Large intestine (tissue), 12 donors: ENCODE measurements around the gene OR10H3. TPM values are rescaled to one million over a fixed set of nuclear protein-coding genes. Genes with fewer than 3 reads are reported as not detected.

Experiments
- DNase-seq, 2 donors: peaks; one replicate each; pipeline versions ENCODE4 v3.0.0 to v3.0.0-alpha.2; 2013
- H3K27ac ChIP-seq: one replicate; pipeline ENCODE4 v1.5.1; 2013; ENCODE audit warnings: low read length
- H3K27me3 ChIP-seq: 2 replicates; pipeline ENCODE4 v1.6.1; 2013; ENCODE audit warnings: low read length; ENCODE audit not compliant: control insufficient read depth, insufficient read depth
- H3K36me3 ChIP-seq: 2 replicates; pipeline ENCODE4 v1.6.1; 2013; ENCODE audit warnings: low read length; ENCODE audit not compliant: control insufficient read depth, insufficient read depth
- H3K4me1 ChIP-seq: one replicate; pipeline ENCODE4 v1.6.1; 2013; ENCODE audit warnings: low read length; ENCODE audit not compliant: control insufficient read depth, insufficient read depth
- H3K4me3 ChIP-seq: one replicate; pipeline ENCODE4 v1.5.1; 2013; ENCODE audit warnings: low read length
- H3K9me3 ChIP-seq: one replicate; pipeline ENCODE4 v1.6.1; 2013; ENCODE audit warnings: mild to moderate bottlenecking, low read depth, low read length, moderate library complexity; ENCODE audit not compliant: control insufficient read depth
- WGBS: methylation state at CpG from one replicate; pipeline ENCODE4 v1.1.5; 2013; ENCODE audit warnings: low lambda C conversion rate; ENCODE audit not compliant: insufficient coverage; 5-methylcytosine and 5-hydroxymethylcytosine counted together
- long read RNA-seq, 11 donors: transcript quantifications; one replicate each; lab custom pipeline, GENCODE V29; 2026
- polyA plus RNA-seq: library from polyadenylated mRNA; unstranded; fragments of 120-200 nt; gene quantifications from one replicate; pipeline ENCODE4 v1.2.1, GENCODE V29; 2013

OR10H3 gene
- not detected for polyA plus RNA-seq
- long read RNA-seq, donor 1, result 0 reads
- long read RNA-seq, donor 2, result 0 reads
- long read RNA-seq, donor 3, result 0 reads
- long read RNA-seq, donor 4, result 0 reads
- long read RNA-seq, donor 5, result 0 reads
- long read RNA-seq, donor 6, result 0 reads
- long read RNA-seq, donor 7, result 0 reads
- long read RNA-seq, donor 8, result 0 reads
- long read RNA-seq, donor 9, result 0 reads
- long read RNA-seq, donor 10, result 0 reads
- long read RNA-seq, donor 11, result 0 reads

DNA sequence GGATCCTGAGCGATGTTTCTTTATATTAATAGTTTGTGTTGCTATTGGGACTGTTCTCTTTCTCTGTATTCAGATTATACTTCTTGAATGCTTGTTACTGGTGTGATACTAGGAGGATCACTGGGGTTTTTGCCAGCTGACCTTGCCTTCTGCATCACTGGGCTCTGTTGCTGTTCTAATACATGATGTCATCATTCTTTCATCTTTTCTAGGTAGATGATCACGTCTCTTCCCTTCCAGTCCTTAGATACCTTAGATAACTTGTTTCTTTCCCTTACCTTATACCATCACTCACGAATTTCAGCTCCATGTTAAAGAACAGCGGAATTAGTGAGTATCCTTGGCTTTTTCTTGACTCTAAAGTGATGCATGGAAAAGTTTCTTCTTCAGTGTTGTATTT lies at the start of gene OR10H3:
OR10H3 (plus strand) TSS at position 264 of the 400 bp plus-strand sequence. CDS start 3,408 bp downstream, outside the sequence.
- Histone ChIP-seq H3K36me3 (no peaks in the 10 kb centered on the region), H3K27ac (no peak within 1 kb of the TSS), H3K27me3 (no peaks in the 10 kb centered on the region), H3K9me3 (peaks cover 5% of the 10 kb centered on the region), H3K4me1 (no peaks in the 10 kb centered on the region), H3K4me3 (no peak within 1 kb of the TSS)
- DNase-seq, result no peak
- WGBS, result 86% methylated on average over 2 of the region's 4 CpGs

GRCh38 chr19:15696654-15697194 lies 41.1 kb upstream of the OR10H3 start:
- no CpG with 5 or more reads among the region's 19 CpGs for WGBS

GRCh38 chr19:15701757-15702533 lies 35.8 kb upstream of the OR10H3 start:
- H3K4me1 ChIP-seq, result peaks cover 9% of the 10 kb centered on the region
- peaks cover 2% of the 10 kb centered on the region for H3K36me3 ChIP-seq
- no peaks in the 10 kb centered on the region for H3K27me3 ChIP-seq
- H3K27ac ChIP-seq, result peak overlapping the region; percentile 73
- WGBS, result no CpG with 5 or more reads among the region's 4 CpGs
- H3K9me3 ChIP-seq, result no peaks in the 10 kb centered on the region
- no peak overlapping the region for H3K4me3 ChIP-seq
- DNase-seq, result peak; percentile 54 to 81

More at GRCh38 chr19:15696654-15697194, 41.1 kb upstream of the OR10H3 start:
- DNase-seq, result no peak
- H3K4me3 ChIP-seq, result no peak overlapping the region
- no peak overlapping the region for H3K27ac ChIP-seq
- peaks cover 2% of the 10 kb centered on the region for H3K36me3 ChIP-seq
- H3K27me3 ChIP-seq, result no peaks in the 10 kb centered on the region
- H3K4me1 ChIP-seq, result peaks cover 2% of the 10 kb centered on the region
- H3K9me3 ChIP-seq, result no peaks in the 10 kb centered on the region

DNA sequence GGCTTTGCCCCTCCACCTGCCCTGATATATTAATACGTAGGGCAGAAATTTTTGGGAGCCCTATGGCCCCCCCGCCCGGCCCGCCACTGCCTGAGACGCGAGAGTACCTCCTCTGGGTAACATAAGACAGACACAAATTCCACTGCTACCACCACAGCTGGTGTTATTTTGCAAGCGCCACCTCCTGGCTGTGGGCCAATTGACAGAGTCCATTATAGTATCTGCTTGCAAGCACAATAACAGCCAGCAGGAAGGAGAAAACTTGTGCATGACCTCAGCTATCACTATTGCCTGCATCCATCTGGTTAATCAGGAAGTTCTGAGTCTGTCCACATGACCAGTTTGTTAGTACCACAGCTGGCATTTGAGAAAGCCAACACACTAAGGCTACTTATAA lies 35.3 kb upstream of the OR10H3 start:
- Histone ChIP-seq H3K9me3 (no peaks in the 10 kb centered on the region), H3K36me3 (peaks cover 2% of the 10 kb centered on the region), H3K4me1 (peaks cover 9% of the 10 kb centered on the region), H3K27me3 (no peaks in the 10 kb centered on the region), H3K27ac (peak overlapping the region; percentile 73), H3K4me3 (no peak overlapping the region)
- no CpG with 5 or more reads among the region's 7 CpGs for WGBS
- DNase-seq, result peak; percentile 88 to 92

- Histone ChIP-seq H3K27ac (no peak overlapping the region), H3K9me3 (no peaks in the 10 kb centered on the region), H3K36me3 (no peaks in the 10 kb centered on the region), H3K4me3 (no peak overlapping the region), H3K27me3 (no peaks in the 10 kb centered on the region), H3K4me1 (no peaks in the 10 kb centered on the region)
- no peak for DNase-seq
- WGBS, result no CpG with 5 or more reads among the region's 3 CpGs
These were observed 23.1 kb upstream of the OR10H3 start for GRCh38 chr19:15714638-15715037.

DNA sequence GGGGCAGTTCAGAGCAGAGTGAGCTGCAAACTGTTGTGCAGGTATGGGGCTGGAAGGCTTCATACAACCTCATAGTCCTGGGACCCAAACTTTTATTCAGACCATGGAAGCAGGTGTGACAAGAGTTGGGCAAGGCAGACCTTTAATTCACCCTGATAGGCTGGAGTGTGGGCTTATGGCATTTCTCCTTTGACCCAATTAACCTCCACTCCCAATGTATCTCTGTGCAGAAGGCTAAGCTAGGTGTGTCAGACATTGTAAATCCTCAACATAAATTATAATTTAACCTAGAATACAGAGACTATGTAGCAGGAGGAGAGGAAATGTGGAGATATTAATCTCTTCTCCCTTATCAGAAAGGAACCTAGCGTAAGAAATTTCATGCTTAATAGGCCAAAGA lies 22.1 kb upstream of the OR10H3 start:
- Histone ChIP-seq H3K36me3 (no peaks in the 10 kb centered on the region), H3K27me3 (peaks cover under 1% of the 10 kb centered on the region), H3K9me3 (no peaks in the 10 kb centered on the region), H3K27ac (no peak overlapping the region), H3K4me3 (no peak overlapping the region), H3K4me1 (no peaks in the 10 kb centered on the region)
- WGBS, result no CpG with 5 or more reads among the region's 1 CpG
- no peak for DNase-seq

DNA sequence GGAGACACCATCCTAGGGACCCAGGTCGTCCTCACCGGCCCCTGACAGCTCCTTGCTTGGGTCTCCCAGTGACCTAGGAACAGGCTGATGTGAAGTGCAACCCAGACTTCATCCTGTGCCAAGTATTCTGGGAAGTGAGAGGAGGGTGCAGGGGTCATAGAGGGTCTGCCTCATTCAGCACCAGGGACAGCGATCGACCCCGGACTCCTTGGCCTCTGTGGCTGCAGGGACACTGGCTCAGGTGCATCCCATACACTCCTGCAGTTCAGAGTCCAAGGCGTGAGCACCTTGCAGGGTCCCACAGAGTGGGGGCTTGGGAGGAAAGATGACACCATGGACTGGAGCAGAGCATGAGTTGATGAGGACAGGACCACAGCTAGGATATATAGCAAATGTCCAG lies 20.0 kb upstream of the OR10H3 start:
- Histone ChIP-seq H3K4me3 (no peak overlapping the region), H3K9me3 (no peaks in the 10 kb centered on the region), H3K4me1 (no peaks in the 10 kb centered on the region), H3K27me3 (peaks cover 6% of the 10 kb centered on the region), H3K36me3 (no peaks in the 10 kb centered on the region), H3K27ac (no peak overlapping the region)
- no peak for DNase-seq
- no CpG with 5 or more reads among the region's 6 CpGs for WGBS

DNA sequence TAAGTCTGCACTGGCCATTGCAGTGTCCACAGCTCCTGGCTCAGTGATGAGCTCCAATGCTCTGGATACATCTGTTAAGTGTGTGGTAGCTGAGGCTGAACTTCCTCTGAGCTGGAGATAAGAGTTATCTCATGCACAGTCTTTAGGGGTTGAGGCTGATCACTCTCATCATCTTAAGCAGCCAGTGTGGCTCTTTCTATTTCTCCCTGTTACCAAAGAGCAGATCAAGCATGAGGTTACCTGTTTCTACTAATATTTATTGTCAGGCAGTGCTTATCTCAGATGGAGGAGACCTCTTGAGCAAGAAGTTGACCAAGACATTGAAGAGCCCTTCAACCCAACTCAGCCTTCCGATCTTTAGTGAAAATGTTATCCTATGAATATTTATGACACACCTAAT lies 16.5 kb upstream of the OR10H3 start:
- WGBS, result no CpG with 5 or more reads among the region's 1 CpG
- no peak for DNase-seq
- no peaks in the 10 kb centered on the region for H3K4me1 ChIP-seq
- H3K36me3 ChIP-seq, result no peaks in the 10 kb centered on the region
- no peaks in the 10 kb centered on the region for H3K9me3 ChIP-seq
- no peak overlapping the region for H3K27ac ChIP-seq
- no peak overlapping the region for H3K4me3 ChIP-seq
- H3K27me3 ChIP-seq, result peaks cover 13% of the 10 kb centered on the region

DNA sequence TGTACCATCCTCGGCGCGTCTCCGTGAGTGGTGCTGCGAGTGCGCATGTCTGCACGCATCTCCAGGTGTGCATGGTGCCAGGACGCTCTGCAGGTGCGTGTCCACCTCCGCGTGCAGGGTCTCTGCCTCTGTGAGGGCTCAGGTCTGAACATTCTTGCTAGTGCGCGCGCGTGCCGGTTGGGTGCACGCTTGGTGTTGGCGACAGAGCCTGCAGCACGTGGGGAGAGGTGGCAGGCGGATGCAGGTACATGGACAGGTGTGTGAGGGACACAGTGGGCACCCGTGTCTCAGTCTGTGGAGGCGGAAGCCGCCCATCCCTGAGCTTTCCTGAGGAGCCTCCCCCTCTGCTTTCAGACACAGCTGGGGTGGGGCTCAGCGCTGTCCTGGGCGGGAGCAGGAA lies 14.8 kb upstream of the OR10H3 start:
- no CpG with 5 or more reads among the region's 25 CpGs for WGBS
- no peaks in the 10 kb centered on the region for H3K9me3 ChIP-seq

GRCh38 chr19:15727724-15728123 lies 10.1 kb upstream of the OR10H3 start, which contains the start of gene OR10H2:
Gene OR10H2, plus strand, starts transcription at chr19:15728024. Its CDS starts 20 bp downstream, at chr19:15728044.
- Histone ChIP-seq H3K9me3 (no peaks in the 10 kb centered on the region), H3K27ac (no peak within 1 kb of the TSS), H3K4me1 (no peaks in the 10 kb centered on the region), H3K36me3 (no peaks in the 10 kb centered on the region), H3K27me3 (peaks cover 6% of the 10 kb centered on the region), H3K4me3 (no peak within 1 kb of the TSS)
- WGBS, result no CpG with 5 or more reads among the region's 5 CpGs
- no peak for DNase-seq

More for the DNA sequence above, 14.8 kb upstream of the OR10H3 start:
- peaks cover 13% of the 10 kb centered on the region for H3K27me3 ChIP-seq
- H3K4me1 ChIP-seq, result no peaks in the 10 kb centered on the region
- no peak overlapping the region for H3K4me3 ChIP-seq
- H3K27ac ChIP-seq, result no peak overlapping the region
- DNase-seq, result no peak
- H3K36me3 ChIP-seq, result no peaks in the 10 kb centered on the region
